Activated CD4-positive, CD25-positive, alpha-beta regulatory T cell treated with anti-CD3 and anti-CD28 coated beads, Interleukin-2, amount 50 U/mL, for 16 hours (primary cell): ENCODE measurements around the gene XXYLT1.
"Not testable (repeated sequence)": the region's sequence is repeated elsewhere in the genome, so short reads cannot be mapped to it uniquely, and the experiment has no call there.

Experiments
- DNase-seq: peaks from one replicate; pipeline ENCODE4 v3.0.0-alpha.2; 2020; ENCODE audit warnings: low read depth, low spot score

XXYLT1 gene

GRCh38 chr3:195043607-195044339, 227.2 kb downstream of the XXYLT1 start:
- no peak for DNase-seq

- DNase-seq, result no peak
Measured at GRCh38 chr3:195042743-195043606, 228.0 kb downstream of the XXYLT1 start.

GRCh38 chr3:195041871-195042742, 228.9 kb downstream of the XXYLT1 start:
- no peak for DNase-seq

- no peak for DNase-seq
Measured at GRCh38 chr3:195040773-195041520, 230.0 kb downstream of the XXYLT1 start.

- DNase-seq, result no peak
Measured at GRCh38 chr3:195040094-195040493, 230.9 kb downstream of the XXYLT1 start.

- DNase-seq, result no peak
Measured at GRCh38 chr3:195039180-195039843, 231.6 kb downstream of the XXYLT1 start.

- DNase-seq, result no peak
Measured at GRCh38 chr3:195038161-195038560, 232.8 kb downstream of the XXYLT1 start.

- DNase-seq, result not testable (repeated sequence)
Measured at GRCh38 chr3:195037586-195037985, 233.4 kb downstream of the XXYLT1 start.

- DNase-seq, result no peak
Measured at GRCh38 chr3:195036974-195037373, 234.0 kb downstream of the XXYLT1 start.

GRCh38 chr3:195036574-195036973, 234.4 kb downstream of the XXYLT1 start:
- no peak for DNase-seq

GRCh38 chr3:195036203-195036505, 234.8 kb downstream of the XXYLT1 start:
- DNase-seq, result no peak

GRCh38 chr3:195035345-195036202, 235.4 kb downstream of the XXYLT1 start:
- no peak for DNase-seq

- no peak for DNase-seq
Measured at GRCh38 chr3:195034541-195034940, 236.4 kb downstream of the XXYLT1 start.

- DNase-seq, result no peak
Measured at GRCh38 chr3:195034101-195034500, 236.9 kb downstream of the XXYLT1 start.

GRCh38 chr3:195033531-195034091, 237.3 kb downstream of the XXYLT1 start:
- DNase-seq, result no peak

- DNase-seq, result no peak
Measured at GRCh38 chr3:195032955-195033354, 238.0 kb downstream of the XXYLT1 start.

- no peak for DNase-seq
Measured at GRCh38 chr3:195032106-195032759, 238.7 kb downstream of the XXYLT1 start.

- DNase-seq, result no peak
Measured at GRCh38 chr3:195031574-195032003, 239.4 kb downstream of the XXYLT1 start.

GRCh38 chr3:195030791-195031321, 240.1 kb downstream of the XXYLT1 start:
- no peak for DNase-seq
